SK-N-MC (cell line): ENCODE results near the gene INSL3.

Source experiments
- EZH2 ChIP-seq: fragments of 200-600 bp; sonication (generic); IDR thresholded peaks from one replicate; pipeline ENCODE4 v1.6.1; 2017; ENCODE audit warnings: antibody characterized with exemption
- FOXP2 ChIP-seq: optimal IDR thresholded peaks from 2 replicates; pipeline ENCODE3; 2011; ENCODE audit warnings: mild to moderate bottlenecking, moderate library complexity; ENCODE audit not compliant: insufficient read depth; ENCODE audit errors: extremely low read length, control extremely low read depth
- POLR2AphosphoS5 ChIP-seq: IDR thresholded peaks from 2 replicates; pipeline ENCODE4 v1.6.1; 2012; ENCODE audit warnings: mild to moderate bottlenecking, low read depth, low read length, borderline replicate concordance

GRCh38 chr19:17835182-17836006 lies 14.1 kb upstream of the INSL3 start:
- TF ChIP-seq EZH2 (no peak), POLR2AphosphoS5 (no peak), FOXP2 (no peak)
